OCI-LY7 (cell line): ENCODE data around the gene EPAS1. TPM values are rescaled to one million over a fixed set of nuclear protein-coding genes. Genes with fewer than 3 reads are reported as not detected.

Experiments
- BruUV-seq: library from RNA; stranded (reverse); fragments of 400-500 nt; replicated peaks from 2 replicates; lab custom pipeline; 2021; lab: Mats Ljungman, UMichigan
- CTCF ChIA-PET: fragments of 300-600 bp; sonication (Branson Sonifier 250); formaldehyde crosslinking; loops from one replicate; lab custom pipeline; 2022; ENCODE audit warnings: antibody characterized with exemption; ENCODE audit not compliant: unreplicated experiment; lab: Charles Lee
- POLR2A ChIA-PET: fragments of 300-600 bp; sonication (Branson Sonifier 250); formaldehyde crosslinking; loops from one replicate; lab custom pipeline; 2022; ENCODE audit warnings: antibody characterized with exemption; lab: Charles Lee
- DNase-seq: peaks from one replicate; pipeline ENCODE4 v3.0.0-alpha.2; 2015; ENCODE audit warnings: low spot score
- H2AFZ ChIP-seq: fragments of 200-600 bp; sonication (generic), shearing (Covaris generic); 2 replicates; pipeline ENCODE4 v1.6.1; 2014; ENCODE audit warnings: mild to moderate bottlenecking, antibody characterized with exemption, low read length, moderate library complexity
- H3K27ac ChIP-seq: fragments of 200-600 bp; sonication (generic); 2 replicates; pipeline ENCODE4 v1.5.1; 2014; ENCODE audit warnings: mixed run types, low read depth, mild to moderate bottlenecking, moderate library complexity, low read length, inconsistent platforms; ENCODE audit not compliant: poor library complexity, severe bottlenecking
- H3K36me3 ChIP-seq: fragments of 200-600 bp; sonication (generic); 2 replicates; pipeline ENCODE4 v1.6.1; 2014; ENCODE audit warnings: mild to moderate bottlenecking, antibody characterized with exemption, low read length, moderate library complexity, mixed read lengths; ENCODE audit not compliant: insufficient read depth
- H3K4me1 ChIP-seq: fragments of 200-600 bp; sonication (generic); 2 replicates; pipeline ENCODE4 v1.5.1; 2014; ENCODE audit warnings: mild to moderate bottlenecking, low read length; ENCODE audit not compliant: insufficient read depth, poor library complexity, severe bottlenecking
- H3K4me2 ChIP-seq: fragments of 200-600 bp; sonication (generic); 2 replicates; pipeline ENCODE4 v1.6.1; 2014; ENCODE audit warnings: mild to moderate bottlenecking, low read length
- H3K4me3 ChIP-seq: fragments of 200-600 bp; sonication (generic); 2 replicates; pipeline ENCODE4 v1.5.1; 2014; ENCODE audit warnings: mild to moderate bottlenecking, low read depth, low read length; ENCODE audit not compliant: poor library complexity, severe bottlenecking
- H3K79me2 ChIP-seq: fragments of 200-600 bp; sonication (generic); 2 replicates; pipeline ENCODE4 v1.6.1; 2016; ENCODE audit warnings: low read depth, mild to moderate bottlenecking, low read length, moderate library complexity, mixed read lengths; ENCODE audit not compliant: insufficient read depth
- H3K9me2 ChIP-seq: fragments of 200-600 bp; sonication (generic); 2 replicates; pipeline ENCODE4 v1.6.1; 2016; ENCODE audit warnings: mild to moderate bottlenecking, low read length, mixed read lengths; ENCODE audit not compliant: insufficient read depth
- H3K9me3 ChIP-seq: fragments of 200-600 bp; sonication (generic); 2 replicates; pipeline ENCODE4 v1.6.1; 2014; ENCODE audit warnings: mild to moderate bottlenecking, mixed run types, low read length, mixed read lengths
- H4K20me1 ChIP-seq: fragments of 200-600 bp; sonication (generic); 2 replicates; pipeline ENCODE4 v1.6.1; 2014; ENCODE audit warnings: mild to moderate bottlenecking, antibody characterized with exemption, low read length, moderate library complexity, mixed read lengths; ENCODE audit not compliant: insufficient read depth
- EZH2phosphoT487 ChIP-seq: fragments of 200-600 bp; sonication (generic); IDR thresholded peaks from 2 replicates; pipeline ENCODE4 v1.6.1; 2018; ENCODE audit warnings: low read depth, borderline replicate concordance, mild to moderate bottlenecking, mixed run types, antibody characterized with exemption, low read length, moderate library complexity, mixed read lengths
- intact Hi-C: fragments of 100-400 bp; cut with micrococcal nuclease; formaldehyde crosslinking; loops from one replicate; pipeline ENCODE4 v1.10.0; 2022; ENCODE audit not compliant: unreplicated experiment
- total RNA-seq, 2 experiments: library from RNA; depleted of rRNA in 1 of 2; stranded (reverse); fragments of >200 nt in 1 of 2; shearing (Covaris generic) in 1 of 2; gene quantifications; 2 replicates each; pipeline ENCODE4 v1.2.3, GENCODE V29; 2014 to 2022
- TF ChIP-seq, protein P1 (sequence below): fragments of 200-600 bp; sonication (generic); conservative IDR thresholded peaks from 2 replicates; pipeline ENCODE4 v1.5.1; 2014; ENCODE audit warnings: mild to moderate bottlenecking, antibody characterized with exemption, low read length, moderate library complexity, mixed read lengths

The EPAS1 gene
- total RNA-seq, 2 experiments from 2014 or later = 0.74 TPM; not detected in 1

DNA sequence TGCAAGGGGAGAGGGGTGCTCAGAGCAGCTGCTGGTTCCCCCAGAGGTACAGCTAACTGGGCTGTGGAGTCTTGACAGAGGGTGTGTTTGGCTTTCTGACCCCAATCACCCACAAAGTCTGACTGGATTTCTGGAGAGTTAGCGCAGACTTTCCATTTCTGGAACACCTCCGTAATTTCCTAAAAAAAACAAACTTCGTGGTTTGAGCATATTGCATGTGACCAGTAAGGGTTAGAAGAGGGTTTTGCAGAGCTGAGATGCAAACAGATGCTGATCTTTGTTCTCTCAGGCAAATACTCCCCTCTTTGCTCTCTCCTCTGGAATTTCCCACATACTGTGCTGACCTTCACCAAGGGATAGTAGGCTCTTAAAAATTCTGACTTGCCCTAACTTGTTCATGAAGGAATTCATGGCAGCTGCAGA is 137.7 kb downstream of the EPAS1 start:
- H3K4me2 ChIP-seq = no peak overlapping the region
- CTCF ChIA-PET = no interaction called here
- intact Hi-C loops = no loop called here

DNA sequence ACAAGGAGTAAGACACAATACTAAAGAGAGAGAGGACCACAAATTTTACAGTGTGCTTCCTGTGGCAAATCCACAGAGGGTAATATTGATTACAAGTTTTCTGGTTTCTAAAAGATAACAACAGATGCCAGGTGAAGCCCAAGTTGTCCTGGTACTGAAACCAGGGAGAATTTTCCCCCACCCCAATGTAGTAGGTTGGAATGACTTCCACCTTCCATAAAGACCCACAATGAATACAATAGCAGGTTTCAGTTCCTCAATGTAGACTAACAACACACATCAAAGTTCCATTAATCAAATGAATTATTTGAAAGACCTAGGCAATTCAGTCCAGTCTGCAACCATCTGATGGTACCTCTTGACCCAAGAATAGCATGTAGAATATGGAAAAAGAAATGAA is 138.1 kb downstream of the EPAS1 start:
- Histone ChIP-seq H3K4me1 (no peaks in the 10 kb centered on the region), H3K79me2 (no peaks in the 10 kb centered on the region), H3K9me2 (peaks cover 4% of the 10 kb centered on the region; the same call in 1 of the 2 replicates), H3K27ac (no peak overlapping the region), H3K9me3 (no peaks in the 10 kb centered on the region), H3K36me3 (no peaks in the 10 kb centered on the region), H3K4me2 (no peak overlapping the region), H3K4me3 (no peak overlapping the region), H4K20me1 (no peaks in the 10 kb centered on the region), H2AFZ (no peak overlapping the region)
- TF ChIP-seq, protein P1, sequence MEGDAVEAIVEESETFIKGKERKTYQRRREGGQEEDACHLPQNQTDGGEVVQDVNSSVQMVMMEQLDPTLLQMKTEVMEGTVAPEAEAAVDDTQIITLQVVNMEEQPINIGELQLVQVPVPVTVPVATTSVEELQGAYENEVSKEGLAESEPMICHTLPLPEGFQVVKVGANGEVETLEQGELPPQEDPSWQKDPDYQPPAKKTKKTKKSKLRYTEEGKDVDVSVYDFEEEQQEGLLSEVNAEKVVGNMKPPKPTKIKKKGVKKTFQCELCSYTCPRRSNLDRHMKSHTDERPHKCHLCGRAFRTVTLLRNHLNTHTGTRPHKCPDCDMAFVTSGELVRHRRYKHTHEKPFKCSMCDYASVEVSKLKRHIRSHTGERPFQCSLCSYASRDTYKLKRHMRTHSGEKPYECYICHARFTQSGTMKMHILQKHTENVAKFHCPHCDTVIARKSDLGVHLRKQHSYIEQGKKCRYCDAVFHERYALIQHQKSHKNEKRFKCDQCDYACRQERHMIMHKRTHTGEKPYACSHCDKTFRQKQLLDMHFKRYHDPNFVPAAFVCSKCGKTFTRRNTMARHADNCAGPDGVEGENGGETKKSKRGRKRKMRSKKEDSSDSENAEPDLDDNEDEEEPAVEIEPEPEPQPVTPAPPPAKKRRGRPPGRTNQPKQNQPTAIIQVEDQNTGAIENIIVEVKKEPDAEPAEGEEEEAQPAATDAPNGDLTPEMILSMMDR = no peak
- TF ChIP-seq EZH2phosphoT487 = no peak
- peak; percentile 5 for DNase-seq
- ChIA-PET POLR2A (interaction anchor here (0.5 to 0.6 kb wide), 3 partner anchors 26 to 1238 kb away, joined by 3 to 6 read pairs (median 3); no protein-coding TSS in a partner anchor), CTCF (no interaction called here)
- intact Hi-C loops = no loop called here
- BruUV-seq = no TSS peak

More for the DNA sequence above, 137.7 kb downstream of the EPAS1 start:
- no TSS peak for BruUV-seq
- no peak overlapping the region for H3K4me3 ChIP-seq
- no peaks in the 10 kb centered on the region for H4K20me1 ChIP-seq
- H3K4me1 ChIP-seq = no peaks in the 10 kb centered on the region
- H3K79me2 ChIP-seq = no peaks in the 10 kb centered on the region
- no peak for TF ChIP-seq EZH2phosphoT487
- TF ChIP-seq, protein P1 = no peak
- H3K27ac ChIP-seq = no peak overlapping the region
- POLR2A ChIA-PET = interaction anchor here (0.5 kb wide), 1 partner anchor 25 kb away, joined by 3 read pairs; no protein-coding TSS in a partner anchor
- H2AFZ ChIP-seq = no peak overlapping the region
- peaks cover 4% of the 10 kb centered on the region; the same call in 1 of the 2 replicates for H3K9me2 ChIP-seq
- no peaks in the 10 kb centered on the region for H3K9me3 ChIP-seq
- no peak for DNase-seq
- H3K36me3 ChIP-seq = no peaks in the 10 kb centered on the region

DNA sequence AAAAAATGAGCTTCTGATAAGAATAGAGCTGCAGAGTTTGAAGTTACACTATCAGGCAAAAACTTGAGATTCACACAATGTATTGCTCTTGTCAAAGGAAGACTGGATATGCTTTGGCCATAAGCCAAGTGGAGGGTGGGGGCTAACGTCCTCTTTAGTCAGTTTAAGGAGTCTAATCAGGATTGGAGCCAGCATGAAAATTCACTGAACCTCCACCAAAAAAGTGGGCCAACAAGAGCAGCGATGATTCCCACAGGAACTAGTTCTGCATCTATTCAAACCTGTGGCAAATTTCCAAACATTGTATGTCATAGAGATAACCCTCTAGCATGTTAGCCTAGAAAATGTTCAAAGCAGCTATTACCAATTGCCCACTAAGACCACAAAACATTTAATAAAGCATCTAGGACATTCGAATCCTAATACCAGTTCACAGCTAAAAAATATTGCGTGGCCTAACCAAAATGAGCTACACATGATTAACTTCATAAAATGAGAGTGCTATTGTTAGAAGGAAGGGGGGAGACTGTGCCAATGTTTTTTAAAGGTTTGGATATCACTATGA is 138.7 kb downstream of the EPAS1 start:
- no TSS peak for BruUV-seq
- CTCF ChIA-PET = no interaction called here
- Histone ChIP-seq H2AFZ (no peak overlapping the region), H3K4me2 (no peak overlapping the region), H3K4me1 (no peaks in the 10 kb centered on the region), H3K9me2 (peaks cover 4% of the 10 kb centered on the region; the same call in 1 of the 2 replicates), H3K9me3 (no peaks in the 10 kb centered on the region), H3K36me3 (no peaks in the 10 kb centered on the region), H3K79me2 (no peaks in the 10 kb centered on the region), H3K27ac (no peak overlapping the region), H4K20me1 (no peaks in the 10 kb centered on the region), H3K4me3 (no peak overlapping the region)
- intact Hi-C loops = no loop called here
- POLR2A ChIA-PET = interaction anchor here (0.6 to 0.7 kb wide), 3 partner anchors 118 to 1237 kb away, joined by 3 to 6 read pairs (median 3); no protein-coding TSS in a partner anchor
- TF ChIP-seq, protein P1 = no peak
- TF ChIP-seq EZH2phosphoT487 = no peak
- DNase-seq = no peak
